ENCODE measurements around the gene CHRNB4. TPM values are rescaled to one million over a fixed set of nuclear protein-coding genes. Genes with fewer than 3 reads are reported as not detected.
"Not testable (repeated sequence)": the region's sequence is repeated elsewhere in the genome, so short reads cannot be mapped to it uniquely, and the experiment has no call there.

The CHRNB4 gene
- total RNA-seq, 1 donor from 2014 or later: not detected

DNA sequence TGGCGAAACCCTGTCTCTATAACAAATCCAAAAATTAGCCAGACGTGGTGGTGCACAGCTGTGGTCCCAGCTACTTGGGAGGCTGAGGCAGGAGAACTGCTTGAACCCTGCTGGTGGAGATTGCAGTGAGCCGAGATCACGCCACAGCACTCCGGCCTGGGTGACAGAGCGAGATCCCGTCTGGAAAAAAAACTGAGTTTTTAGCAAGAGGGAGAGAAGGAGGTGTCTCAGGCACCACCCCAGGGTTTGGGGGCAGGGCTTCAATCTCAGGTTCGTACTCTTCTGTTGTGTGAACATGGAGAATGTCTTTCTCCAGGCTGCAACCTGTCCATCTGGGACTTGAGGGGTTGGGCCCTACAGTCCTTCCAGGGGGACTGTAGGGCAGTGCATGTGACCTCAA, 22.9 kb downstream of the CHRNB4 start:
- DNase-seq (ENCODE audit: low spot score): peak; percentile 67

DNA sequence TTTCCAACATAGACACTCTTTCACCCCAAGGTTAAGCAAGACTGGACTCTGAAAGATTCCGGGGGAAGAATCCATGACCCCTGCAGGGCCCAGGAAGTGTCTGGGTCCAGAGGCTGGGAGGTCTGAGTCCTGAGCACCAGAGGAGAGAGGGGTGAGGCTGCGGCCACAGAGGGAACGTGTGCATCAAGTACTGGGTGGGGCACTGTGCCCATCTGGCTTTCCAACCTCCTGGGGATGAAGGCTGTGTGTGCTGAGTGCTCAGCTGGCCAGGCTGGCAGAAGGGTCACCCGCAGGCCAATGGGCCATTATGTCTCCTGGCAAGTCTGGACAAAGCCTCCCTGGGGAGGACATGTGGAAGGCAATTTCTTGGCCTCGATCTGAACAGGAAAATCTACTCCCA, 23.5 kb downstream of the CHRNB4 start:
- DNase-seq (ENCODE audit: low spot score): peak; percentile 62

DNA sequence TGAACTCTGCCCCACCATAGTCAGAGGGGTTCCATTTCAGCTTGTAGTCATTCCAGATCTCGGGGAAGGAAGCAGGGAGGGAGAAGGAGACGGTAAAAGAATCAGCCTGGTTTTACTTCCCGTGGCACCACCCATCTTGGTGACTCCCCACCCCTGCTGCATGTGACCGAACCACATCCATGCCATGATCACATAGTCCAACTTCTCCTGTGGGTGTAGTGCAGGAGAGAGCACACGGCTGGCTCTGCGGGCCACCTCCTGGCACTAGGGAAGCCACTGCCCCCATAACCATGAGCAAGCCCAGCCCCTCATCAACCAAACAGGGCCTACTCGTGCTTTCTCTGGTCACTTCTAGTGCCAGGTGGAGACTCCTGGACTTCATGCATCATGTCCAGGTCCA, 23.9 kb downstream of the CHRNB4 start:
- DNase-seq (ENCODE audit: low spot score): peak; percentile 77

DNA sequence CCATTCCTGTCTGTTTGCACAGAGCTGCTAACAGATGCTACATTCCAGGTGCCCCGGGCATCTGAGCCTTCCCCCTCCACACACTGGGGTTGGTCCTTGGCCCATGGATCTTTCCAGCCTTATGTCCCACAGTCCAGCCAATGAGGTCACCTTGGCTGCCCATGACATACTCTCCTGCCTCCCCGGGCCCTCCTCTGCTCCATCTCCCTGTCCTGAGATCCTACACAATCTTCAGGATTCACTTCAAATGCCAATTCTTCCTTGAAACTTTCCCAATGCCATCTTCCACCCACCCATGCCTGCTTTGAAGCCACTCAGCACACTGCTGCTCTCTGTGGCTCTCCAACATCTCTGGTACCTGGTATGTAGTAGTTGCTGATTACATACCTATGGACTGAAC, 24.5 kb downstream of the CHRNB4 start:
- DNase-seq (ENCODE audit: low spot score): peak; percentile 43

DNA sequence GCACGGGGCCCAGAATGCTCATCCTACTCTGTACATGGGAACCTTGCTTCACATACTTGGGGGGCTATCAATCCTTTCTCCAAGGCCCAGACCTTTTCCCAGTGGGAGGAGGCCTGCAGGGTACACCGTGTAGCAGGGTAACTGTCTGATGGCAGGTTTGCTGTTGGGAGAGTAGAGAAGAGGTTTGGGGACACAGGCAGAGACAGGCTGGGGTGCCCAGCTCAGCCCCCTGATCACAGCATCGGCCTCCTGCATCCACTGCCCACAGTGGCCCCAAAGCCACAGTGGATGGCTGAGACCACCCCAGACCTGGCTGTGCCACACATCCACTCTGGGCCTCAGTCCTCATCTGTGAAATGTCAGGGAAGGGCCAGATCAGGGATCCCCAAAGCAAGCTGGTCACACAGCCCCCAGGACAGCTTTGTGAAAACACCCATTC, 25.8 kb downstream of the CHRNB4 start:
- peak; percentile 74 for DNase-seq (ENCODE audit: low spot score)

DNA sequence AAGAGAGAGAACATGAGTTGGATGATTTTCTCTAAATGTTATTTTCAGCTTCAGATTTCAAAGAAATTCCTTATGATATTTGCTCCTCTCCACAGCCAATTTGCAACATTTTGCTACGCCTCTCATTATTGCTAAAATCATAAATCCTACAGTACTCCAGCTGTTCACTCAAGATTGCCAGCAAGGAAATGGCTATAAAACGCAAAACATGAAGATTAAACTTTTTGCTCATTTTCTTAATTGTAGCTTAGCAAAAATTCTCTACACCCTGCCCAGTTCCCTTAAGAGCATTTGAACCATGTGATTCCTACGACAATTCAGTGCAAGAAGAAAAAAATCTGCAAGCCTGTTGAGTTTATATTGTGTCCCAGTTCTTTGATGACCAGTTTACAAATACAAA, 27.0 kb downstream of the CHRNB4 start:
- DNase-seq (ENCODE audit: low spot score): no peak

DNA sequence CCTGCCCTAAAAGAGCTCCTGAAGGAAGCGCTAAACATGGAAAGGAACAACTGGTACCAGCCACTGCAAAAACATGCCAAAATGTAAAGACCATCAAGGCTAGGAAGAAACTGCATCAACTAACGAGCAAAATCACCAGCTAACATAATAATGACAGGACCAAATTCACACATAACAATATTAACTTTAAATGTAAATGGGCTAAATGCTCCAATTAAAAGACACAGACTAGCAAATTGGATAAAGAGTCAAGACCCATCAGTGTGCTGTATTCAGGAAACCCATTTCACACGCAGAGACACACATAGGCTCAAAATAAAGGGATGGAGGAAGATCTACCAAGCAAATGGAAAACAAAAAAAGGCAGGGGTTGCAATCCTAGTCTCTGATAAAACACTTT, 31.5 kb downstream of the CHRNB4 start:
- DNase-seq (ENCODE audit: low spot score): not testable (repeated sequence)

DNA sequence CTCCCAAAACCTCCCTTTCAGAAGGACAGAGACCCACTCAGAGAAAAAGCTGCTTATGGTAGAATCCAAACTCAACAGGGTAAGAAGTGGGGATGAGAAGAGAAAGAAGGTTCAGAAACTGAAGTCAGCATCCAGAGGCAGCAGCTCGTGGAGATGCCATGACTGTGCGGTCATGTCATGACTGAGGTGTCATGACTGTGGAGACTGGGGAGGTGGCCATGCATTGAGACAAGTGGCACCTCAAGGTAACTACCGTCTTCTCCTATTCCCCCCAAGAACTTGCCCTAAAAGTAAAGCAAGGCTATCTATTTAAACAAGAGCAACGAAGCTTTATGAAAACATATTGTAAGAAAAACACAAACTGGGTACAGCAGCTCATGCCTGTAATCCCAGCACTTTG, 35.3 kb downstream of the CHRNB4 start:
- DNase-seq (ENCODE audit: low spot score): no peak

DNA sequence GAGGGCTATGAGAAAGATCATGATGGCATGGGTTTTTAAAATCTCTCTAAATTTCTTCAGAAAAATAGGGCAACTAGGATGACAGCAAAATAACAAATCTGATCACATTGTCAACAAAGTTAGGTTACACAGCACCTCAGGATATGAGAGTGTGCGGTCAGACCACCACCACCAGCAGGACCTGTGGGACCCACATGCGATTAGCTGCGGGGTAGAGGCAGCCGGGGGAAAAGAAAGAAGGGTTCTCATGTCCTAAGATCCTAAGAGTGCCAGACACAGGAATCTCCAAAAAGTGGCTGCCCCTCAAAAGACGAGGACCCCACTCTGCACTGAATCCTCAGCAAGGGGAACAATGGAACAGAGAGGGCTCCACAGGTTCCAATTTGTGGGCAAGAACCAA, 35.8 kb downstream of the CHRNB4 start:
- peak; percentile 37 for DNase-seq (ENCODE audit: low spot score)

DNA sequence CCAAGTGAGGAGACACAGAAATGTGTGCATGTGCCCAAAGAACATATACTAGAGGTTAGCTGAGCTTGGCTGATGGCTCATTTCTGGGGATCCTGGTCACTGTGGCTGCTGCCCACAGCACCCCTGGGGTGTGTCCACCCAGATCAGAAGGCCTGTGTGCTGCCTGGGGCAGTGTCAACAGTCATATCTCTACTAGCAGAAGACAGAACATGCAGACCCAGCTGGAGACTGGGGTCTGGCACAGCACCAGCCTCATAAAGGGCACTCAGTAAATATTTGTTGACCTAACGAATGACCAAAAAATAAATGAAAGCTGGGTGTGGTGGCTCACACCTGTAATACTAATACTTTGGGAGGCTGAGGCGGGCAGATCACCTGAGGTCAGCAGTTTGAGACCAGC, 36.6 kb downstream of the CHRNB4 start:
- DNase-seq (ENCODE audit: low spot score): peak; percentile 53

DNA sequence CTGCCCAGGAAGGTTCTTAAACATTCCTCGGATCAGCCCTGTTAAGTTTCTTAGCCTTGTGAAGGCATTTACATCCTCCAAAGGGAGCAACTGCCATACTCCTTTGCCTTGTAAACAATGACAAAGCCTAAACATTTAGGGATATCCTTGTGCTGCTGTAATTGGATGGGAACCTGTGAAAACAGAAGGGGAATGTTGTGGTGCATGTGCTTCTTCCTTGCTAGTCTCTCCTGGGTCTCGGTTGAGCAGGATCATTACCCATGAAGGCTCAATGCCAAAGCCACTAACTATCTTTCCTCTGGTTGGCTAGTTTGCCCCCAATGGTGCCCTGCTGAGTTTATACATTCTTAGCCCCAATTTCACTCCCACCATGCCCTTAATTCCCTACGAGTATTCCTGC, 37.5 kb downstream of the CHRNB4 start:
- no peak for DNase-seq (ENCODE audit: low spot score)

DNA sequence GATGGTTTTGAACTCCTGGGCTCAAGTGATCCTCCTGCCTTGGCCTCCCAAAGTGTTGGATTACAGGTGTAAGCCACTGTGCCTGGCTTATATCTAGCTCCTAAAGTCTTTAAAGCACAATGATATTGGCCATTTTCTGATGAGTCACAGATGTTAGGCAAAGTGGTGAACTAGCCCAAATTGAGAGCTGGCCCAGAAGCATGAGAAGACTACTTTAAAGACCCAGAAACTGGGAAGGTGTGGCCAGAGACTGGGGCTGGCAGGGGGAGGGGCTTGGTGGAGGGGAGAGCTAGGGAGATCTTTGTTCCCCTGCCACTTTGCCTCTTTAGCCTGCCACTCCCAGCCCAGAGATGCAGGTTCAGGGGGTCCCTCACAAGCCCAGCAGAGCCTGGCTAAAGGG, 41.8 kb downstream of the CHRNB4 start:
- peak; percentile 43 for DNase-seq (ENCODE audit: low spot score)

DNA sequence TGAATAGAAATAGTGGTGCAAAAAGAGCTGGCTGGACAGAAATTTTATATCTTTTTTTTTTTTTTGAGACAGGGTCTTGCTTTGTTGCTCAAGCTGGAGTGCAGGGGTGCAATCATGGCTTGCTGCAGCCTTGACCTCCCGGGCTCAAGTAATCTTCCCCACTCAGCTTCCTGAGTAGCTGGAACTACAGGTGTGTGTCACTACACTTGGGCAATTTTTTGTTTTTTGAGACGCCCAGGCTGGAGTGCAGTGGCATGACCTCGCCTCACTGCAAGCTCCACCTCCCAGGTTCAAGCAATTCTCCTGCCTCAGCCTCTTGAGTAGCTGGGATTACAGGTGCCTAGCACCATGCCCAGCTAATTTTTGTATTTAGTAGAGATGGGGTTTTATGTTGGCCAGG, 42.7 kb downstream of the CHRNB4 start:
- no peak for DNase-seq (ENCODE audit: low spot score)

DNA sequence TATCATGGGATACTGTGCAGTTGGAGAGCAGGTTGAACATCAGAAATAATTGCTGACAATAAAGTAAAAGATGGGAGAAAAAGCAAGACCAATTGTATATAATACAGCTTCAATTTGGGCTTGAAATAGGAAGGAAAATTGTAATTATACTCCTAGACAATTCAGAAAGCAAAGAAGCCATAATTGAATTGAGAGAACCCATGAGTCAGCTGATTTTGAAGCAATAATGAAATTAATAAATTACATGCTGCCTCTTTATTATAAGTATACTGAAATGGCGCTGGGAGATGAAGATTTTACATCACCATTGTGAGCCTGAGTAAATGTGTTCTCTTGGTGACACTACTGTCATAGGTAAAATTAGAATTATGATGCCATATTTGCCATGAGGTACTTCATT, 43.4 kb downstream of the CHRNB4 start:
- no peak for DNase-seq (ENCODE audit: low spot score)

DNA sequence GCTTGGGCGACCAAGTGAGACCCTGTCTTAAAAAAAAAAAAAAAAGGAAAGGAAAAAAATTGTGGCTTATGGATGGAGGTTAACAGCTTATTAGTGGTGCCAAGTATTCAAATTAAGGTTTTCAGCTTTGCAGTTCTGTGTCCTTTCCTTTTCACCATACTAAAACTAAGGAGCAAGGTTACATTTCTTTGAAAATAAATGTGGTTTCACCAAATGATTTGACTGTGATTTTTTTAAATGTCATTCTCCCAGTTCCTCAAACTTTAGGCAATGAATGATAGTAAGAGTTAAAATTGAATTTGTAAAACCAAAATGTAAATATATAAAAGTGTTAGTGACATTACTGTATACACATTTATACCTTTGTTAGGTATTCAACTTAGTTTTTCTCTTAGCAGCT, 66.1 kb downstream of the CHRNB4 start:
- no peak for DNase-seq (ENCODE audit: low spot score)

Other genes starting within 250 kb of the CHRNB4 start
- gene IREB2, start 203.0 kb downstream of the CHRNB4 start, total RNA-seq: 57.1 TPM
- gene HYKK, start 133.6 kb downstream of the CHRNB4 start, total RNA-seq: 4.1 TPM
- gene PSMA4, start 100.8 kb downstream of the CHRNB4 start, total RNA-seq: 137 TPM
- 1.7 TPM for gene CHRNA5, start 75.7 kb downstream of the CHRNB4 start, total RNA-seq
- not detected for gene CHRNA3, start 20.2 kb downstream of the CHRNB4 start, total RNA-seq
- gene ADAMTS7, start 170.3 kb upstream of the CHRNB4 start, total RNA-seq: 13.2 TPM
- 330 TPM for gene MORF4L1, start 231.7 kb upstream of the CHRNB4 start, total RNA-seq

All from mesenteric fat pad (tissue), 1 donor.